HUES64 (cell line): Measurements from ENCODE around the gene VIL1.

ENCODE experiments used
- H3K27ac ChIP-seq: 2 replicates; pipeline ENCODE4 v1.7.0; 2013; ENCODE audit warnings: low read depth, low read length, inconsistent platforms
- H3K27me3 ChIP-seq: 2 replicates; pipeline ENCODE4 v1.6.1; 2013; ENCODE audit warnings: mild to moderate bottlenecking, low read length; ENCODE audit not compliant: insufficient read depth
- H3K36me3 ChIP-seq: 2 replicates; pipeline ENCODE4 v1.6.1; 2013; ENCODE audit warnings: mild to moderate bottlenecking, low read length; ENCODE audit not compliant: insufficient read depth
- H3K4me1 ChIP-seq: 2 replicates; pipeline ENCODE4 v1.6.1; 2013; ENCODE audit warnings: mild to moderate bottlenecking, low read length, moderate library complexity; ENCODE audit not compliant: insufficient read depth
- H3K4me3 ChIP-seq: 2 replicates; pipeline ENCODE4 v1.5.1; 2013; ENCODE audit warnings: mild to moderate bottlenecking, low read length, moderate library complexity
- H3K9ac ChIP-seq: 2 replicates; pipeline ENCODE4 v1.6.1; 2013; ENCODE audit warnings: mild to moderate bottlenecking, low read depth, low read length
- H3K9me3 ChIP-seq: 2 replicates; pipeline ENCODE4 v1.6.1; 2013; ENCODE audit warnings: low read depth, low read length; ENCODE audit not compliant: insufficient read depth
- WGBS: fragments of 150-250, 120-280 bp; methylation state at CpG from one replicate; pipeline ENCODE4 v1.1.7; 2013; ENCODE audit warnings: missing lambda C conversion rate; 5-methylcytosine and 5-hydroxymethylcytosine counted together

Gene VIL1

GRCh38 chr2:218452079-218452478, 33.2 kb downstream of the VIL1 start:
- Histone ChIP-seq H3K36me3 (peaks cover 87% of the 10 kb centered on the region), H3K9me3 (no peaks in the 10 kb centered on the region), H3K27me3 (no peaks in the 10 kb centered on the region), H3K4me3 (no peak overlapping the region), H3K4me1 (0 out of 2 replicates have a peak, but pooled peaks cover 9% of the 10 kb centered on the region), H3K9ac (no peak overlapping the region), H3K27ac (no peak overlapping the region)
- no CpG with 5 or more reads among the region's 1 CpG for WGBS

- no peak overlapping the region for H3K27ac ChIP-seq
- H3K36me3 ChIP-seq: peaks cover 78% of the 10 kb centered on the region
- WGBS: 95% methylated on average over 3 of the region's 3 CpGs
Observed at GRCh38 chr2:218456849-218457248, 37.9 kb downstream of the VIL1 start.

DNA sequence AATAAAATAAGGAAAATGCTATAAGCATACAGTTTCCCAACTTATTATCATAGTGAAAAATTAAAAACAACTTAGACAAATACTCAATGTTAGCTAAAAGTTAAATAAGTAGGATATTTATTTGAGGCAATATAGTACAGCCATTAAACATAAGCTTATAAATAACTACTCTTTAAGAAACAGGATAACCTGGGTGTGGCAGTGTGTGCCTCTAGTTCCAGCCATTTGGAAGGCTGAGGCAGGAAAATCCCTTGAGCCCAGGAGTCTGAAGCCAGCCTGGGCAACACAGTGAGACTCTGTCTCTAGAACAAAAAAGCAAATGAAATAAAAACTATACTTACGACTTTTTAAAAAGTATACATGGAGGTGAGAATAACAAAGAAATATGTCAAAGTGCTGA, 39.7 kb downstream of the VIL1 start:
- H3K27ac ChIP-seq: no peak overlapping the region
- H3K4me1 ChIP-seq: no peaks in the 10 kb centered on the region
- no peaks in the 10 kb centered on the region for H3K9me3 ChIP-seq
- no peak overlapping the region for H3K4me3 ChIP-seq
- no peak overlapping the region for H3K9ac ChIP-seq
- WGBS: 94% methylated on average over 1 of the region's 1 CpG
- H3K36me3 ChIP-seq: peaks cover 79% of the 10 kb centered on the region
- H3K27me3 ChIP-seq: no peaks in the 10 kb centered on the region

More at GRCh38 chr2:218456849-218457248, 37.9 kb downstream of the VIL1 start:
- no peaks in the 10 kb centered on the region for H3K27me3 ChIP-seq
- H3K4me1 ChIP-seq: 0 out of 2 replicates have a peak, but pooled peaks cover under 1% of the 10 kb centered on the region
- H3K9ac ChIP-seq: no peak overlapping the region
- H3K9me3 ChIP-seq: no peaks in the 10 kb centered on the region
- H3K4me3 ChIP-seq: no peak overlapping the region

- H3K36me3 ChIP-seq: peaks cover 68% of the 10 kb centered on the region
- H3K4me1 ChIP-seq: no peaks in the 10 kb centered on the region
- no peaks in the 10 kb centered on the region for H3K9me3 ChIP-seq
- H3K27me3 ChIP-seq: no peaks in the 10 kb centered on the region
- no peak overlapping the region for H3K27ac ChIP-seq
- no peak overlapping the region for H3K4me3 ChIP-seq
- no peak overlapping the region for H3K9ac ChIP-seq
- WGBS: 99% methylated on average over 2 of the region's 3 CpGs
Observed at GRCh38 chr2:218465987-218466633, 47.2 kb downstream of the VIL1 start.

DNA sequence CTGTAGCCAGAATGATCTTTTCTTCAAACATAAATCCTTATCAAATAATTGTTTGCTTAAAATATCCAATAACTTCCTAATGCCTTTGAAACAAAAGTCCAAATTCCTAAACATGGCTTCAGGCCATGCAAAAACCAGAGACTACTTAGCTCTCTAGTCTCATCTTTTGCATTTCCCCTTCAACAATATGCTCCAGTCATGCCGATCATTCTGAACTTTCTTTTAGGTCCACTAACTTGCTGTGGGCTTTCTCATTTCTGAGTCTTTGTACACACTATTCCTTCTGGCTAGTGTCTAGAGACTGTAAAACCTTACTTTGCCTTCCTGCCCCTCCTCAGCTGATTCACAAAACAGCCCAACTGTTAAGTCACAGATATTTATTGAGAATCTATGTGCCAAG, 51.5 kb downstream of the VIL1 start:
- 1% methylated on average over 1 of the region's 1 CpG for WGBS
- H3K27ac ChIP-seq: no peak overlapping the region
- H3K9ac ChIP-seq: no peak overlapping the region
- H3K9me3 ChIP-seq: no peaks in the 10 kb centered on the region
- no peaks in the 10 kb centered on the region for H3K27me3 ChIP-seq
- H3K4me3 ChIP-seq: no peak overlapping the region
- no peaks in the 10 kb centered on the region for H3K4me1 ChIP-seq
- peaks cover 73% of the 10 kb centered on the region for H3K36me3 ChIP-seq

GRCh38 chr2:218471036-218471435, 52.1 kb downstream of the VIL1 start:
- Histone ChIP-seq H3K27me3 (no peaks in the 10 kb centered on the region), H3K9ac (no peak overlapping the region), H3K4me3 (no peak overlapping the region), H3K36me3 (peaks cover 71% of the 10 kb centered on the region), H3K27ac (no peak overlapping the region), H3K9me3 (no peaks in the 10 kb centered on the region), H3K4me1 (no peaks in the 10 kb centered on the region)
- WGBS: 96% methylated on average over 2 of the region's 2 CpGs

DNA sequence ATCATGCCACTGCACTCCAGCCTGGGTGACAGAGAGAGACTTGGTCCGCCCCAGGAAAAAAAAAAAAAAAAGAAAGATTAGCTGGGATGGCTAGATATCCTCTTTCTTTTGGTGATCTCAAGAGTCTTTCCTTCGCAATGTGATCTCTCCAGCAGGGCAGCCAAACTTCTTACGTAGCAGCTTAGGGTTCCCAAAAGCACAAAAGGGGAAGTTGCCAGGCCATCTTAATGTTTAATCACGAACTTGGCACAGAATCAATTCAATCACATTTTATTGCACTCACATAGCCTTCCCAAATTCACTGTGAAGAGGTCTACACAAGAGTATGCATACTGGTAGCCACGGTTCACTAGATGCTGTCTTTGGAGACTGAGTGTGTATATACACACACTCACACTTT, 53.1 kb downstream of the VIL1 start:
- no peaks in the 10 kb centered on the region for H3K4me1 ChIP-seq
- peaks cover 75% of the 10 kb centered on the region for H3K36me3 ChIP-seq
- H3K27me3 ChIP-seq: no peaks in the 10 kb centered on the region
- no peak overlapping the region for H3K4me3 ChIP-seq
- 97% methylated on average over 5 of the region's 5 CpGs for WGBS
- no peak overlapping the region for H3K27ac ChIP-seq
- no peak overlapping the region for H3K9ac ChIP-seq
- H3K9me3 ChIP-seq: no peaks in the 10 kb centered on the region

DNA sequence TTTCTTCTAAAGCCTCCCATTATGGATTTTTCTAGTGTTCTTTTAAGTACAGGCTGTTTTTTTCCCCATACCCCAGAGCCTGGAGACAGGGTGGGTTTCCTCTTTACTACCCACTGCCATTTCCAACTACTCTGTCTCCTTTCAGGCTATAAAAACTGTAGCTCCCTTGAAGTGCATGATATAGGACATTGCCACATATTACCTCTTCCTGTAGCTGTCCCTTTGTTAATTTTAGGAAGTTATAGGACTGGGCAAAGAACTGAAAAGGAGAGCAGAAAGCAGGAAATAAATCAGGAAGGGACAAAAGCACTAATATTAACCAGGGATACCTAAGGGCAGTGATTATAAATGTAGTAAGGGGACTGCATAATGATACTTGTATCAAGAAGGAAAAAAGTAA, 54.1 kb downstream of the VIL1 start:
- Histone ChIP-seq H3K9me3 (no peaks in the 10 kb centered on the region), H3K27ac (no peak overlapping the region), H3K36me3 (peaks cover 85% of the 10 kb centered on the region), H3K27me3 (no peaks in the 10 kb centered on the region), H3K4me3 (no peak overlapping the region), H3K9ac (no peak overlapping the region), H3K4me1 (no peaks in the 10 kb centered on the region)

- no peak overlapping the region for H3K27ac ChIP-seq
- peaks cover 91% of the 10 kb centered on the region for H3K36me3 ChIP-seq
- H3K9me3 ChIP-seq: no peaks in the 10 kb centered on the region
- H3K9ac ChIP-seq: no peak overlapping the region
- H3K4me3 ChIP-seq: no peak overlapping the region
- no peaks in the 10 kb centered on the region for H3K27me3 ChIP-seq
- H3K4me1 ChIP-seq: no peaks in the 10 kb centered on the region
- 95% methylated on average over 3 of the region's 3 CpGs for WGBS
Observed at GRCh38 chr2:218474527-218474926, 55.6 kb downstream of the VIL1 start.

DNA sequence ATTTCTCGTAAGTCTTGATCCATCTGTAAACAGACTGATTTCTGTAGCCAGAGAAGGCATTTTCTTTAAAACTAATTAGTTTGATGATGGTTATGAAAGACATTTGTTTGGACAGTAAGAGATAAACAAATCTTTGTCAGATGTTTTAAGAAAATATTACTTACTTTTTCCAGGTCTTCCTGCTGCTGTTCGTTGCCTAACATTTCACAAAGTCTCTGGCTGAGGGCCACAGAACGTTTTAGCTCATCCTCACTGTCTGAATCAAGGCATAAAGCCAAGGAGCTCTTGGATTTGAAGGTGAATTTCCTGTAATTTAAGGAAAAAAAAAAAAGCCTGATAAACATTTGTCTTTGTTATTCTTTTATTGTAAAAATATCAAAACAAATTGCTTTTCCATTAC, 57.8 kb downstream of the VIL1 start:
- H3K9ac ChIP-seq: no peak overlapping the region
- WGBS: 94% methylated on average over 3 of the region's 3 CpGs
- H3K4me3 ChIP-seq: no peak overlapping the region
- no peaks in the 10 kb centered on the region for H3K27me3 ChIP-seq
- no peaks in the 10 kb centered on the region for H3K4me1 ChIP-seq
- no peak overlapping the region for H3K27ac ChIP-seq
- H3K9me3 ChIP-seq: no peaks in the 10 kb centered on the region
- H3K36me3 ChIP-seq: peaks cover 89% of the 10 kb centered on the region

- Histone ChIP-seq H3K9ac (no peak overlapping the region), H3K27ac (no peak overlapping the region), H3K4me1 (no peaks in the 10 kb centered on the region), H3K9me3 (no peaks in the 10 kb centered on the region), H3K4me3 (no peak overlapping the region), H3K36me3 (peaks cover 90% of the 10 kb centered on the region), H3K27me3 (no peaks in the 10 kb centered on the region)
Observed at GRCh38 chr2:218477247-218477646, 58.3 kb downstream of the VIL1 start.

DNA sequence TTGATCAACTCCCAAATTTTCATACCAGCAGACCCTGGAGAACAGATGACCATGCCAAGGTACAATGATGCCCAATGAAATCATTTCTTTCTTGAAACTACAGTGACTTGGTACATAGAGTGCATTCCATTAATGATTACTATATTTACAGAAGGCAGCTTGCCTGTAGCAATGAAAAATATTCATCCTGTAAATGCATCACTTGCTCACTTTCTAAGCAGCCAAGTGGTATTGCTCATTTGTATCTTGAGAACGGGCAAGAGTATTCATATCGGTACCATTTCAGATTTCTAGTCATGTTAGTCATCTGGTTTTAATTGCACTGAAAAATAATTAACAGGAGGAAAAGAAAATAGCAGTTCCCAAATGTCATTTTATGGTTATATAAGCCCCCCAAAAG, 59.6 kb downstream of the VIL1 start:
- no peak overlapping the region for H3K4me3 ChIP-seq
- no peak overlapping the region for H3K9ac ChIP-seq
- H3K9me3 ChIP-seq: no peaks in the 10 kb centered on the region
- 100% methylated on average over 2 of the region's 2 CpGs for WGBS
- peaks cover 90% of the 10 kb centered on the region for H3K36me3 ChIP-seq
- no peak overlapping the region for H3K27ac ChIP-seq
- no peaks in the 10 kb centered on the region for H3K27me3 ChIP-seq
- H3K4me1 ChIP-seq: no peaks in the 10 kb centered on the region
